WTC11 (cell line): Measurements from ENCODE around the gene TMIGD1. TPM values are rescaled to one million over a fixed set of nuclear protein-coding genes. Genes with fewer than 3 reads are reported as not detected.

Experiments
- ATAC-seq: fragments of 200-7000 bp; cut with Tn5 transposase; 2 replicates; pipeline ENCODE4 v1.10.0; 2021; ENCODE audit warnings: mild to moderate bottlenecking, moderate library complexity
- CTCF ChIA-PET: fragments of 300-600 bp; sonication (Branson Sonifier 250); formaldehyde crosslinking; loops from one replicate; lab custom pipeline; 2021; ENCODE audit warnings: antibody characterized with exemption; lab: Charles Lee
- POLR2A ChIA-PET: fragments of 350-600 bp; sonication (Branson Sonifier 250); formaldehyde crosslinking; loops from one replicate; lab custom pipeline; 2021; ENCODE audit warnings: antibody characterized with exemption; lab: Charles Lee
- DNase-seq: peaks from one replicate; pipeline ENCODE4 v3.0.0; 2021; ENCODE audit warnings: low spot score
- H3K27ac Mint-ChIP-seq: 2 replicates; pipeline ENCODE4 v1.8.0; 2021; ENCODE audit warnings: mixed read lengths
- H3K27me3 Mint-ChIP-seq: 2 replicates; pipeline ENCODE4 v1.8.0; 2021; ENCODE audit warnings: low read depth, mild to moderate bottlenecking, moderate library complexity, mixed read lengths
- H3K36me3 Mint-ChIP-seq: 2 replicates; pipeline ENCODE4 v1.8.0; 2021; ENCODE audit warnings: mixed read lengths
- H3K4me1 Mint-ChIP-seq: 2 replicates; pipeline ENCODE4 v1.8.0; 2022; ENCODE audit warnings: mixed read lengths
- H3K4me3 Mint-ChIP-seq: 2 replicates; pipeline ENCODE4 v1.8.0; 2021; ENCODE audit warnings: mild to moderate bottlenecking, moderate library complexity, mixed read lengths
- H3K9me3 Mint-ChIP-seq: 2 replicates; pipeline ENCODE4 v1.8.0; 2021; ENCODE audit warnings: mixed read lengths
- EMX1 ChIP-seq: fragments of 250-450 bp; sonication (Bioruptor Pico); IDR thresholded peaks from 2 replicates; pipeline ENCODE4 v1.8.0; 2021; ENCODE audit warnings: mild to moderate bottlenecking
- ETV6 ChIP-seq: sonication (generic); formaldehyde crosslinking; IDR thresholded peaks from 2 replicates; pipeline ENCODE4 v1.8.1; 2022; ENCODE audit warnings: mild to moderate bottlenecking, missing genetic modification reagents
- FOXP1 ChIP-seq: sonication (generic); formaldehyde crosslinking; IDR thresholded peaks from 2 replicates; pipeline ENCODE4 v1.8.0; 2022; ENCODE audit warnings: missing genetic modification reagents, mild to moderate bottlenecking, moderate library complexity, borderline replicate concordance
- IRF2 ChIP-seq: sonication (generic); formaldehyde crosslinking; IDR thresholded peaks from 2 replicates; pipeline ENCODE4 v1.8.0; 2022; ENCODE audit warnings: low read depth, missing genetic modification reagents, borderline replicate concordance
- JUN ChIP-seq: sonication (generic); formaldehyde crosslinking; IDR thresholded peaks from 2 replicates; pipeline ENCODE4 v1.8.0; 2023; ENCODE audit warnings: mild to moderate bottlenecking, missing genetic modification reagents
- NFATC4 ChIP-seq: fragments of 250-450 bp; sonication (Bioruptor Pico); IDR thresholded peaks from 2 replicates; pipeline ENCODE4 v1.9.0; 2021; ENCODE audit warnings: mild to moderate bottlenecking
- NFE2L1 ChIP-seq: sonication (generic); formaldehyde crosslinking; IDR thresholded peaks from 2 replicates; pipeline ENCODE4 v1.8.1; 2023; ENCODE audit warnings: missing genetic modification reagents
- RORB ChIP-seq: fragments of 250-450 bp; sonication (Bioruptor Pico); IDR thresholded peaks from 2 replicates; pipeline ENCODE4 v1.9.0; 2021; ENCODE audit warnings: mild to moderate bottlenecking
- SOX15 ChIP-seq: fragments of 250-450 bp; sonication (Bioruptor Pico); IDR thresholded peaks from 2 replicates; pipeline ENCODE4 v1.9.0; 2021; ENCODE audit warnings: mild to moderate bottlenecking
- ZNF121 ChIP-seq: sonication (generic); formaldehyde crosslinking; IDR thresholded peaks from 2 replicates; pipeline ENCODE4 v1.8.0; 2023; ENCODE audit warnings: missing genetic modification reagents
- ZNF219 ChIP-seq: sonication (generic); formaldehyde crosslinking; IDR thresholded peaks from 2 replicates; pipeline ENCODE4 v1.8.0; 2023; ENCODE audit warnings: missing genetic modification reagents, mild to moderate bottlenecking, borderline replicate concordance
- ZNF232 ChIP-seq: sonication (generic); formaldehyde crosslinking; IDR thresholded peaks from 2 replicates; pipeline ENCODE4 v1.8.0; 2022; ENCODE audit warnings: mild to moderate bottlenecking, missing genetic modification reagents
- ZNF416 ChIP-seq: fragments of 250-450 bp; sonication (Bioruptor Pico); IDR thresholded peaks from 2 replicates; pipeline ENCODE4 v1.9.0; 2021; ENCODE audit warnings: mild to moderate bottlenecking, inconsistent platforms
- total RNA-seq: library from RNA; stranded (reverse); gene quantifications from 3 replicates; pipeline ENCODE4 v1.2.3, GENCODE V29; 2021
- TF ChIP-seq, protein P1 (sequence below): sonication (generic); formaldehyde crosslinking; IDR thresholded peaks from 2 replicates; pipeline ENCODE4 v1.8.1; 2023; ENCODE audit warnings: mild to moderate bottlenecking, missing genetic modification reagents, moderate library complexity
- TF ChIP-seq, protein P2 (sequence below): sonication (generic); formaldehyde crosslinking; IDR thresholded peaks from 2 replicates; pipeline ENCODE4 v1.8.1; 2022; ENCODE audit warnings: missing genetic modification reagents, borderline replicate concordance
- TF ChIP-seq, protein P3 (sequence below): sonication (generic); formaldehyde crosslinking; conservative IDR thresholded peaks from 2 replicates; pipeline ENCODE4 v1.8.1; 2023; ENCODE audit warnings: mild to moderate bottlenecking, low read depth, missing genetic modification reagents, moderate library complexity
- TF ChIP-seq, protein P4 (sequence below): sonication (generic); formaldehyde crosslinking; IDR thresholded peaks from 2 replicates; pipeline ENCODE4 v1.8.1; 2023; ENCODE audit warnings: mild to moderate bottlenecking, moderate library complexity, missing genetic modification reagents
- TF ChIP-seq, protein P5 (sequence below): sonication (generic); formaldehyde crosslinking; conservative IDR thresholded peaks from 2 replicates; pipeline ENCODE4 v1.8.1; 2022; ENCODE audit warnings: mild to moderate bottlenecking, missing genetic modification reagents
- TF ChIP-seq, protein P6 (sequence below): fragments of 250-450 bp; sonication (Bioruptor Pico); IDR thresholded peaks from 2 replicates; pipeline ENCODE4 v1.9.0; 2021; ENCODE audit warnings: moderate library complexity, mild to moderate bottlenecking, inconsistent platforms, borderline replicate concordance
- TF ChIP-seq, protein P7 (sequence below): sonication (generic); formaldehyde crosslinking; IDR thresholded peaks from 2 replicates; pipeline ENCODE4 v1.8.1; 2023; ENCODE audit warnings: mild to moderate bottlenecking, missing genetic modification reagents
- TF ChIP-seq, protein P8 (sequence below): sonication (generic); formaldehyde crosslinking; IDR thresholded peaks from 2 replicates; pipeline ENCODE4 v1.8.1; 2022; ENCODE audit warnings: low read depth, mild to moderate bottlenecking, moderate library complexity, missing genetic modification reagents, borderline replicate concordance
- TF ChIP-seq, protein P9 (sequence below): sonication (generic); formaldehyde crosslinking; IDR thresholded peaks from 2 replicates; pipeline ENCODE4 v1.8.0; 2022; ENCODE audit warnings: mild to moderate bottlenecking, missing genetic modification reagents

Gene TMIGD1
- total RNA-seq, 1 experiment from 2014 or later, result not detected

DNA sequence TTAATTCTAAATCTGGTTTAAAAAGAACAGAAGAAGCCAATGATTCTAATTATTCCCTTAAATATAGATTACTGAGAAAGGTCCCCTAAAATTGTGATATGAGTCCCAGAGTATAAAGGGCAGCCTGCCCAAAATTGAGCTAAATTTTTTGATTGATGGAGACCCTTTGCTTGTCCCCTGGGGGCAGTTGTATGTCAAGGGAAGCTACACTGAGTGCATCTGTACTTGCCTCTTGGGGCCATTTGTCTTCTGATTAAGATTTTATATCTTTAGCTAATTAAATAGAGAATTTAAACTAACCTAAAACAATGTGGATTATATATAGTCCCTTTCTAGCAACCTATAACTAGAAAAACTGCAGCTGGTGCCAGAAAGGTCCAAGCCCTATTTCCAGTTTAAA, 54.7 kb downstream of the TMIGD1 start:
- Mint-ChIP-seq H3K4me3 (no peak overlapping the region), H3K27ac (no peak overlapping the region), H3K27me3 (no peaks in the 10 kb centered on the region), H3K9me3 (no peaks in the 10 kb centered on the region), H3K4me1 (peaks cover 4% of the 10 kb centered on the region; the same call in 1 of the 2 replicates), H3K36me3 (peaks cover 23% of the 10 kb centered on the region)
- no peak for DNase-seq
- CTCF ChIA-PET, result interaction anchor here (0.6 to 2.3 kb wide), 4 partner anchors 57 to 174 kb away, joined by 3 to 11 read pairs (median 4); no protein-coding TSS in a partner anchor
- ATAC-seq, result no peak
- TF ChIP-seq, protein P1, sequence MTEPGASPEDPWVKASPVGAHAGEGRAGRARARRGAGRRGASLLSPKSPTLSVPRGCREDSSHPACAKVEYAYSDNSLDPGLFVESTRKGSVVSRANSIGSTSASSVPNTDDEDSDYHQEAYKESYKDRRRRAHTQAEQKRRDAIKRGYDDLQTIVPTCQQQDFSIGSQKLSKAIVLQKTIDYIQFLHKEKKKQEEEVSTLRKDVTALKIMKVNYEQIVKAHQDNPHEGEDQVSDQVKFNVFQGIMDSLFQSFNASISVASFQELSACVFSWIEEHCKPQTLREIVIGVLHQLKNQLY (CRISPR knock-in tag), result no peak
- TF ChIP-seq JUN (CRISPR knock-in tag), result no peak
- TF ChIP-seq ZNF232 (CRISPR knock-in tag), result no peak
- TF ChIP-seq, protein P2, sequence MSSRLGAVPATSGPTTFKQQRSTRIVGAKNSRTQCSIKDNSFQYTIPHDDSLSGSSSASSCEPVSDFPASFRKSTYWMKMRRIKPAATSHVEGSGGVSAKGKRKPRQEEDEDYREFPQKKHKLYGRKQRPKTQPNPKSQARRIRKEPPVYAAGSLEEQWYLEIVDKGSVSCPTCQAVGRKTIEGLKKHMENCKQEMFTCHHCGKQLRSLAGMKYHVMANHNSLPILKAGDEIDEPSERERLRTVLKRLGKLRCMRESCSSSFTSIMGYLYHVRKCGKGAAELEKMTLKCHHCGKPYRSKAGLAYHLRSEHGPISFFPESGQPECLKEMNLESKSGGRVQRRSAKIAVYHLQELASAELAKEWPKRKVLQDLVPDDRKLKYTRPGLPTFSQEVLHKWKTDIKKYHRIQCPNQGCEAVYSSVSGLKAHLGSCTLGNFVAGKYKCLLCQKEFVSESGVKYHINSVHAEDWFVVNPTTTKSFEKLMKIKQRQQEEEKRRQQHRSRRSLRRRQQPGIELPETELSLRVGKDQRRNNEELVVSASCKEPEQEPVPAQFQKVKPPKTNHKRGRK (CRISPR knock-in tag), result no peak
- TF ChIP-seq ZNF416 (CRISPR knock-in tag), result no peak
- no peak for TF ChIP-seq NFATC4
- TF ChIP-seq RORB, result no peak
- TF ChIP-seq ETV6 (CRISPR knock-in tag), result no peak
- POLR2A ChIA-PET, result no interaction called here

DNA sequence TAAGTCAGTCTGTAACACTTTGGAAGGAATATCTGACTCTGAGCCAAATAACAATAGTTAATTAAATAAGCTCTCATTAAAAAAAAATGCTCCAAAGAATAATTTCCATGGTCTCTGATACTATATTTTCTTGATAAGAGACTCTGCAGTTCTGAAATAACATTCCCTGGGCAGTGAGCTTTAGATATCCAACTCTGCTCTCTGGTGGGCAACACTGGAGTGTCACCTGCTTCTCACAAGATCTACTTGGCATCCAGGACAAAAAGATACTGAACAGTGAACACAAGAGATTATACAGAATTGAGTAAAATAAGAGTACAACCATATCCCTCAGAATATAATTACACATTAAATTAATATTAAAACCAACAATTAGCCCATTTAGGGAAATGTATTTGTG, 55.8 kb downstream of the TMIGD1 start:
- DNase-seq (no peak), ATAC-seq (no peak)
- Mint-ChIP-seq H3K36me3 (peaks cover 27% of the 10 kb centered on the region), H3K27me3 (no peaks in the 10 kb centered on the region), H3K27ac (no peak overlapping the region), H3K4me1 (peaks cover 4% of the 10 kb centered on the region; the same call in 1 of the 2 replicates), H3K4me3 (no peak overlapping the region), H3K9me3 (no peaks in the 10 kb centered on the region)
- CTCF ChIA-PET, result interaction anchor here (0.6 to 1.9 kb wide), 4 partner anchors 153 to 487 kb away, joined by 3 to 14 read pairs (median 3); no protein-coding TSS in a partner anchor
- POLR2A ChIA-PET, result no interaction called here
- TF ChIP-seq FOXP1 (CRISPR knock-in tag) (no peak), IRF2 (CRISPR knock-in tag) (no peak), ZNF219 (CRISPR knock-in tag) (no peak), ZNF121 (no peak), SOX15 (CRISPR knock-in tag) (no peak), NFE2L1 (no peak), EMX1 (CRISPR knock-in tag) (no peak)
- TF ChIP-seq, protein P3, sequence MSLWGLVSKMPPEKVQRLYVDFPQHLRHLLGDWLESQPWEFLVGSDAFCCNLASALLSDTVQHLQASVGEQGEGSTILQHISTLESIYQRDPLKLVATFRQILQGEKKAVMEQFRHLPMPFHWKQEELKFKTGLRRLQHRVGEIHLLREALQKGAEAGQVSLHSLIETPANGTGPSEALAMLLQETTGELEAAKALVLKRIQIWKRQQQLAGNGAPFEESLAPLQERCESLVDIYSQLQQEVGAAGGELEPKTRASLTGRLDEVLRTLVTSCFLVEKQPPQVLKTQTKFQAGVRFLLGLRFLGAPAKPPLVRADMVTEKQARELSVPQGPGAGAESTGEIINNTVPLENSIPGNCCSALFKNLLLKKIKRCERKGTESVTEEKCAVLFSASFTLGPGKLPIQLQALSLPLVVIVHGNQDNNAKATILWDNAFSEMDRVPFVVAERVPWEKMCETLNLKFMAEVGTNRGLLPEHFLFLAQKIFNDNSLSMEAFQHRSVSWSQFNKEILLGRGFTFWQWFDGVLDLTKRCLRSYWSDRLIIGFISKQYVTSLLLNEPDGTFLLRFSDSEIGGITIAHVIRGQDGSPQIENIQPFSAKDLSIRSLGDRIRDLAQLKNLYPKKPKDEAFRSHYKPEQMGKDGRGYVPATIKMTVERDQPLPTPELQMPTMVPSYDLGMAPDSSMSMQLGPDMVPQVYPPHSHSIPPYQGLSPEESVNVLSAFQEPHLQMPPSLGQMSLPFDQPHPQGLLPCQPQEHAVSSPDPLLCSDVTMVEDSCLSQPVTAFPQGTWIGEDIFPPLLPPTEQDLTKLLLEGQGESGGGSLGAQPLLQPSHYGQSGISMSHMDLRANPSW (CRISPR knock-in tag), result no peak
- TF ChIP-seq, protein P4, sequence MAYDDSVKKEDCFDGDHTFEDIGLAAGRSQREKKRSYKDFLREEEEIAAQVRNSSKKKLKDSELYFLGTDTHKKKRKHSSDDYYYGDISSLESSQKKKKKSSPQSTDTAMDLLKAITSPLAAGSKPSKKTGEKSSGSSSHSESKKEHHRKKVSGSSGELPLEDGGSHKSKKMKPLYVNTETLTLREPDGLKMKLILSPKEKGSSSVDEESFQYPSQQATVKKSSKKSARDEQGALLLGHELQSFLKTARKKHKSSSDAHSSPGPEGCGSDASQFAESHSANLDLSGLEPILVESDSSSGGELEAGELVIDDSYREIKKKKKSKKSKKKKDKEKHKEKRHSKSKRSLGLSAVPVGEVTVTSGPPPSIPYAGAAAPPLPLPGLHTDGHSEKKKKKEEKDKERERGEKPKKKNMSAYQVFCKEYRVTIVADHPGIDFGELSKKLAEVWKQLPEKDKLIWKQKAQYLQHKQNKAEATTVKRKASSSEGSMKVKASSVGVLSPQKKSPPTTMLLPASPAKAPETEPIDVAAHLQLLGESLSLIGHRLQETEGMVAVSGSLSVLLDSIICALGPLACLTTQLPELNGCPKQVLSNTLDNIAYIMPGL (CRISPR knock-in tag), result no peak
- TF ChIP-seq, protein P5, sequence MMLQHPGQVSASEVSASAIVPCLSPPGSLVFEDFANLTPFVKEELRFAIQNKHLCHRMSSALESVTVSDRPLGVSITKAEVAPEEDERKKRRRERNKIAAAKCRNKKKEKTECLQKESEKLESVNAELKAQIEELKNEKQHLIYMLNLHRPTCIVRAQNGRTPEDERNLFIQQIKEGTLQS (CRISPR knock-in tag), result no peak
- TF ChIP-seq, protein P6, sequence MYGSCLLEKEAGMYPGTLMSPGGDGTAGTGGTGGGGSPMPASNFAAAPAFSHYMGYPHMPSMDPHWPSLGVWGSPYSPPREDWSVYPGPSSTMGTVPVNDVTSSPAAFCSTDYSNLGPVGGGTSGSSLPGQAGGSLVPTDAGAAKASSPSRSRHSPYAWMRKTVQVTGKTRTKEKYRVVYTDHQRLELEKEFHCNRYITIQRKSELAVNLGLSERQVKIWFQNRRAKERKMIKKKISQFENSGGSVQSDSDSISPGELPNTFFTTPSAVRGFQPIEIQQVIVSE (CRISPR knock-in tag), result no peak
- TF ChIP-seq, protein P1 (CRISPR knock-in tag), result no peak
- TF ChIP-seq, protein P7, sequence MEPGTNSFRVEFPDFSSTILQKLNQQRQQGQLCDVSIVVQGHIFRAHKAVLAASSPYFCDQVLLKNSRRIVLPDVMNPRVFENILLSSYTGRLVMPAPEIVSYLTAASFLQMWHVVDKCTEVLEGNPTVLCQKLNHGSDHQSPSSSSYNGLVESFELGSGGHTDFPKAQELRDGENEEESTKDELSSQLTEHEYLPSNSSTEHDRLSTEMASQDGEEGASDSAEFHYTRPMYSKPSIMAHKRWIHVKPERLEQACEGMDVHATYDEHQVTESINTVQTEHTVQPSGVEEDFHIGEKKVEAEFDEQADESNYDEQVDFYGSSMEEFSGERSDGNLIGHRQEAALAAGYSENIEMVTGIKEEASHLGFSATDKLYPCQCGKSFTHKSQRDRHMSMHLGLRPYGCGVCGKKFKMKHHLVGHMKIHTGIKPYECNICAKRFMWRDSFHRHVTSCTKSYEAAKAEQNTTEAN (CRISPR knock-in tag), result no peak
- TF ChIP-seq, protein P8, sequence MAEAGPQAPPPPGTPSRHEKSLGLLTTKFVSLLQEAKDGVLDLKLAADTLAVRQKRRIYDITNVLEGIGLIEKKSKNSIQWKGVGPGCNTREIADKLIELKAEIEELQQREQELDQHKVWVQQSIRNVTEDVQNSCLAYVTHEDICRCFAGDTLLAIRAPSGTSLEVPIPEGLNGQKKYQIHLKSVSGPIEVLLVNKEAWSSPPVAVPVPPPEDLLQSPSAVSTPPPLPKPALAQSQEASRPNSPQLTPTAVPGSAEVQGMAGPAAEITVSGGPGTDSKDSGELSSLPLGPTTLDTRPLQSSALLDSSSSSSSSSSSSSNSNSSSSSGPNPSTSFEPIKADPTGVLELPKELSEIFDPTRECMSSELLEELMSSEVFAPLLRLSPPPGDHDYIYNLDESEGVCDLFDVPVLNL, result no peak
- TF ChIP-seq, protein P9, sequence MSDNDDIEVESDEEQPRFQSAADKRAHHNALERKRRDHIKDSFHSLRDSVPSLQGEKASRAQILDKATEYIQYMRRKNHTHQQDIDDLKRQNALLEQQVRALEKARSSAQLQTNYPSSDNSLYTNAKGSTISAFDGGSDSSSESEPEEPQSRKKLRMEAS, result no peak
